SK-N-SH (cell line): ENCODE results near the gene CPZ.

Experiments
- GABPA ChIP-seq: IDR thresholded peaks from 2 replicates; pipeline ENCODE4 v1.4.0; 2012; ENCODE audit warnings: low read depth, mild to moderate bottlenecking
- ZBTB33 ChIP-seq: IDR thresholded peaks from 2 replicates; pipeline ENCODE4 v1.4.0; 2012; ENCODE audit warnings: low read depth, borderline replicate concordance

GRCh38 chr4:8606476-8606875 is 13.9 kb downstream of the CPZ start:
- TF ChIP-seq GABPA (no peak), ZBTB33 (no peak)
